ENCODE measurements around the gene BLTP3B.
A peak's percentile ranks its signal among the peaks of the same experiment; 100 is the strongest.
"Not testable (repeated sequence)": the region's sequence is repeated elsewhere in the genome, so short reads cannot be mapped to it uniquely, and the experiment has no call there.

BLTP3B gene

GRCh38 chr12:100142851-100143559 lies at the start of gene BLTP3B:
TSS of gene BLTP3B (minus strand) at chr12:100142874. CDS start at chr12:100142635, 239 bp downstream.
- DNase-seq, result peak; percentile 89

GRCh38 chr12:100189636-100190394 lies 47.1 kb upstream of the BLTP3B start:
- no peak for DNase-seq

GRCh38 chr12:100188888-100189635 lies 46.4 kb upstream of the BLTP3B start:
- not testable (repeated sequence) for DNase-seq

GRCh38 chr12:100187857-100188519 lies 45.3 kb upstream of the BLTP3B start:
- DNase-seq, result no peak

- DNase-seq, result no peak
Observed at GRCh38 chr12:100187068-100187467, 44.4 kb upstream of the BLTP3B start.

- DNase-seq, result no peak
Observed at GRCh38 chr12:100186071-100186470, 43.4 kb upstream of the BLTP3B start.

GRCh38 chr12:100185361-100185894 lies 42.8 kb upstream of the BLTP3B start:
- DNase-seq, result no peak

GRCh38 chr12:100184549-100185145 lies 42.0 kb upstream of the BLTP3B start:
- DNase-seq, result no peak

GRCh38 chr12:100179252-100179651 lies 36.6 kb upstream of the BLTP3B start:
- DNase-seq, result no peak

GRCh38 chr12:100176493-100176892 lies 33.8 kb upstream of the BLTP3B start:
- DNase-seq, result not testable (repeated sequence)

- DNase-seq, result no peak
Observed at GRCh38 chr12:100174495-100174894, 31.8 kb upstream of the BLTP3B start.

- no peak for DNase-seq
Observed at GRCh38 chr12:100173111-100173510, 30.4 kb upstream of the BLTP3B start.

- DNase-seq, result no peak
Observed at GRCh38 chr12:100171248-100171647, 28.6 kb upstream of the BLTP3B start.

GRCh38 chr12:100170313-100170858 lies 27.7 kb upstream of the BLTP3B start:
- no peak for DNase-seq

GRCh38 chr12:100169345-100169744 lies 26.7 kb upstream of the BLTP3B start:
- DNase-seq, result no peak

GRCh38 chr12:100168562-100168961 lies 25.9 kb upstream of the BLTP3B start:
- no peak for DNase-seq

GRCh38 chr12:100166232-100166631 lies 23.6 kb upstream of the BLTP3B start:
- DNase-seq, result no peak

- no peak for DNase-seq
Observed at GRCh38 chr12:100165356-100165755, 22.7 kb upstream of the BLTP3B start.

- no peak for DNase-seq
Observed at GRCh38 chr12:100164153-100164704, 21.6 kb upstream of the BLTP3B start.

GRCh38 chr12:100163416-100164152 lies 20.9 kb upstream of the BLTP3B start:
- peak; percentile 60 for DNase-seq

Data from activated gamma-delta T cell treated with Interleukin-2 at 50 U/mL for 16 hours (primary cell).